Measurements from ENCODE around the gene SNX7.

DNA sequence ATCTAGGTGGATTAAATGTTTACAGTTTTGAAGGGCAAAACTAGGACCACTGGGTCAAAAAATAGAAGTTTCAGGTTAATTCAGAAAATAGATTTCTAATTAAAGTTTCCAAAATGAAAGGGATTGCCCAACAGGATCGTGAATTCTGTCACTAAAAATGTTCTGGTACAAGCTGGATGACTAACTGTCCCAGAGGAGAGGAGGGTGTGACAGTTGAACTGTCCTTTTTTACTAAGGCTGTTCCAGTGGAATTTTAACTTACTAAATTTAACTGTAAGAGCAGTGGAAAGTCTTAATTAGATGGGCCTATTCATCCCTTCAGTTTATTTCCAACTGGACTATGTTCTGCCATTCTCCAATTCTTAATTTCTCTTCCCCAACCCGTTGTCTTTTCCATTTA is 7.2 kb downstream of the SNX7 start:
- TF ChIP-seq, protein P1, sequence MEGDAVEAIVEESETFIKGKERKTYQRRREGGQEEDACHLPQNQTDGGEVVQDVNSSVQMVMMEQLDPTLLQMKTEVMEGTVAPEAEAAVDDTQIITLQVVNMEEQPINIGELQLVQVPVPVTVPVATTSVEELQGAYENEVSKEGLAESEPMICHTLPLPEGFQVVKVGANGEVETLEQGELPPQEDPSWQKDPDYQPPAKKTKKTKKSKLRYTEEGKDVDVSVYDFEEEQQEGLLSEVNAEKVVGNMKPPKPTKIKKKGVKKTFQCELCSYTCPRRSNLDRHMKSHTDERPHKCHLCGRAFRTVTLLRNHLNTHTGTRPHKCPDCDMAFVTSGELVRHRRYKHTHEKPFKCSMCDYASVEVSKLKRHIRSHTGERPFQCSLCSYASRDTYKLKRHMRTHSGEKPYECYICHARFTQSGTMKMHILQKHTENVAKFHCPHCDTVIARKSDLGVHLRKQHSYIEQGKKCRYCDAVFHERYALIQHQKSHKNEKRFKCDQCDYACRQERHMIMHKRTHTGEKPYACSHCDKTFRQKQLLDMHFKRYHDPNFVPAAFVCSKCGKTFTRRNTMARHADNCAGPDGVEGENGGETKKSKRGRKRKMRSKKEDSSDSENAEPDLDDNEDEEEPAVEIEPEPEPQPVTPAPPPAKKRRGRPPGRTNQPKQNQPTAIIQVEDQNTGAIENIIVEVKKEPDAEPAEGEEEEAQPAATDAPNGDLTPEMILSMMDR (conservative IDR thresholded peaks at IDR 0.05 in 1 of 2, IDR thresholded peaks at IDR 0.05 in 1 of 2; ENCODE audit: extremely low read depth in 1 of 2, insufficient read depth in 1 of 2, low read depth in 1 of 2, low read length in 2 of 2): no peak
- no peak for TF ChIP-seq EZH2 (IDR thresholded peaks at IDR 0.05; ENCODE audit: borderline replicate concordance, low read length)
